ENCODE results near the gene ARHGAP10. TPM values are rescaled to one million over a fixed set of nuclear protein-coding genes. Genes with fewer than 3 reads are reported as not detected.

Gene ARHGAP10
- total RNA-seq, 2 experiments from 2014 or later, result 0.11 TPM; not detected in 1

DNA sequence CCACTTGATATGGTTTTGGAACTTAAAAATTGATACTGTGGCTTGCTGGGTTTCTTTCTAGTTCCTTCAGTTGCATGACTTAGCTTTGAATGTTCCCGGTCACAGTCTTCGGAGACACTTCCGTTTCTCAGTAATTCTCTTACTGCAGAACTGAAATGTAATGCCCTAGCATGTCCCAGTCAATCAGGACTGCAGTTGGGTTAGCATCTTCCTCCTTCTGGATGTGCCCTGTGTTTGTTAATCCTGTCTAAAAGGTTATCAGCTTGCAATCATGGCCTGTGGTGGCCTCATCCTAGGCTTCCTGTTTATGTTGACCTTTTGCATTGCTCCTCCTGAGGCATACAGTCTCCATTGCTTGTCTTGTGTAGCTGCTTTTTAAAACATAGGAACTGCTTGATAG lies 275.9 kb downstream of the ARHGAP10 start:
- no peaks in the 10 kb centered on the region for H3K9me3 ChIP-seq (ENCODE audit: low read length)
- no peak overlapping the region for H3K4me3 ChIP-seq (ENCODE audit: low read depth, low read length, poor library complexity, severe bottlenecking)
- ChIA-PET POLR2A (interaction anchor here (1.5 kb wide), 1 partner anchor 12 kb away, joined by 4 read pairs; no protein-coding TSS in a partner anchor), CTCF (ENCODE audit: unreplicated experiment) (no interaction called here)
- H3K36me3 ChIP-seq (ENCODE audit: insufficient read depth, low read length), result no peaks in the 10 kb centered on the region
- H3K9me2 ChIP-seq (ENCODE audit: insufficient read depth, low read length), result no peaks in the 10 kb centered on the region
- no peak overlapping the region for H2AFZ ChIP-seq (ENCODE audit: low read length)
- H4K20me1 ChIP-seq (ENCODE audit: insufficient read depth, low read length), result no peaks in the 10 kb centered on the region
- BruUV-seq (replicated peaks), result no TSS peak
- no peaks in the 10 kb centered on the region for H3K79me2 ChIP-seq (ENCODE audit: insufficient read depth, low read depth, low read length)
- DNase-seq (ENCODE audit: low spot score), result no peak
- H3K27ac ChIP-seq (ENCODE audit: low read depth, low read length, poor library complexity, severe bottlenecking), result no peak overlapping the region
- no peak for TF ChIP-seq EZH2phosphoT487 (IDR thresholded peaks at IDR 0.05; ENCODE audit: borderline replicate concordance, low read depth, low read length)
- TF ChIP-seq, protein P1, sequence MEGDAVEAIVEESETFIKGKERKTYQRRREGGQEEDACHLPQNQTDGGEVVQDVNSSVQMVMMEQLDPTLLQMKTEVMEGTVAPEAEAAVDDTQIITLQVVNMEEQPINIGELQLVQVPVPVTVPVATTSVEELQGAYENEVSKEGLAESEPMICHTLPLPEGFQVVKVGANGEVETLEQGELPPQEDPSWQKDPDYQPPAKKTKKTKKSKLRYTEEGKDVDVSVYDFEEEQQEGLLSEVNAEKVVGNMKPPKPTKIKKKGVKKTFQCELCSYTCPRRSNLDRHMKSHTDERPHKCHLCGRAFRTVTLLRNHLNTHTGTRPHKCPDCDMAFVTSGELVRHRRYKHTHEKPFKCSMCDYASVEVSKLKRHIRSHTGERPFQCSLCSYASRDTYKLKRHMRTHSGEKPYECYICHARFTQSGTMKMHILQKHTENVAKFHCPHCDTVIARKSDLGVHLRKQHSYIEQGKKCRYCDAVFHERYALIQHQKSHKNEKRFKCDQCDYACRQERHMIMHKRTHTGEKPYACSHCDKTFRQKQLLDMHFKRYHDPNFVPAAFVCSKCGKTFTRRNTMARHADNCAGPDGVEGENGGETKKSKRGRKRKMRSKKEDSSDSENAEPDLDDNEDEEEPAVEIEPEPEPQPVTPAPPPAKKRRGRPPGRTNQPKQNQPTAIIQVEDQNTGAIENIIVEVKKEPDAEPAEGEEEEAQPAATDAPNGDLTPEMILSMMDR (conservative IDR thresholded peaks at IDR 0.05; ENCODE audit: low read length), result no peak
- no peak overlapping the region for H3K4me2 ChIP-seq (ENCODE audit: low read length)
- intact Hi-C loops (cut with micrococcal nuclease; ENCODE audit: unreplicated experiment), result no loop called here
- H3K4me1 ChIP-seq (ENCODE audit: insufficient read depth, low read length, poor library complexity, severe bottlenecking), result no peaks in the 10 kb centered on the region

DNA sequence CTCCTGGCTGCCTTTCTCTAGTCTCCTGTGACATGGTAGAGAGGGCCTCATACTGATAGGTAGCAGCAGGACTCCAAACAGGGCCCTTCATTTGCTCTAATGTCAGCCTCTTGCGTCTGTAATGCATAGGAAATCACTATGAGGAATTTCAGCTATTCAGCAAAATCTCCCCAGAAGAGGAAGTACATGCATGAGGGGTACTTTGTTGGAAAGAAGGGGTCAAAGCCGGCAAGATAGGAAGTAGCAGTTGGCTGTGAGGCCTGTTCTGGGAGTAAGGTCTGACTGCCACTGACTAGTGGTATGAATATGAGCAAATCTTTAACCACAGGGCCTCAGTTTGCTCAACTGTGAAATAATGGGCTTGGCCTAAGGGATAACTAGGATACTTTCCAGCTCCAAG lies 283.2 kb downstream of the ARHGAP10 start:
- H3K4me2 ChIP-seq (ENCODE audit: low read length), result no peak overlapping the region
- no peaks in the 10 kb centered on the region for H4K20me1 ChIP-seq (ENCODE audit: insufficient read depth, low read length)
- no peaks in the 10 kb centered on the region for H3K4me1 ChIP-seq (ENCODE audit: insufficient read depth, low read length, poor library complexity, severe bottlenecking)
- DNase-seq (ENCODE audit: low spot score), result no peak
- H3K79me2 ChIP-seq (ENCODE audit: insufficient read depth, low read depth, low read length), result no peaks in the 10 kb centered on the region
- TF ChIP-seq, protein P1 (conservative IDR thresholded peaks at IDR 0.05; ENCODE audit: low read length), result no peak
- TF ChIP-seq EZH2phosphoT487 (IDR thresholded peaks at IDR 0.05; ENCODE audit: borderline replicate concordance, low read depth, low read length), result no peak
- H2AFZ ChIP-seq (ENCODE audit: low read length), result no peak overlapping the region
- POLR2A ChIA-PET, result no interaction called here
- CTCF ChIA-PET (ENCODE audit: unreplicated experiment), result no interaction called here
- intact Hi-C loops (cut with micrococcal nuclease; ENCODE audit: unreplicated experiment), result no loop called here
- no peaks in the 10 kb centered on the region for H3K36me3 ChIP-seq (ENCODE audit: insufficient read depth, low read length)
- no peak overlapping the region for H3K27ac ChIP-seq (ENCODE audit: low read depth, low read length, poor library complexity, severe bottlenecking)
- no peak overlapping the region for H3K4me3 ChIP-seq (ENCODE audit: low read depth, low read length, poor library complexity, severe bottlenecking)
- no TSS peak for BruUV-seq (replicated peaks)
- H3K9me3 ChIP-seq (ENCODE audit: low read length), result no peaks in the 10 kb centered on the region
- no peaks in the 10 kb centered on the region for H3K9me2 ChIP-seq (ENCODE audit: insufficient read depth, low read length)

DNA sequence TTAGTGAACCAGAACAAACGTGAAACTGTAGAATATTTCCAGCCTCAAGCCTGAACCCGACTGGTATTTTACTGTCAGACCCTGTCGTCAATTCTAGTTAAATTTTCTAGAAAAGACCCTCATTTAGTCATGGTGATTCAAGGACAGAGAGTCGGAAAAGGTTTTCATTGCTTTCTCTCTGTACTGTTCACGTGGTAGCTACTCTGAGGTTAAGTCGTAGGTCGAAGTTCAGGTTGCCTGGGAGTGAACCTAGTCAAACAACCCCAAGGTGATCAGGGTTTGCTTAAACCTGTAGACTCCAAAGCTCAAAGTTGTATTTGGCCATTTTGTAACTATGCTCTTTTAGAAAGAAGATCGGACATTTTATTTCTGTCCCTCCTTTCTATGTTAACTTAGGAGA lies 283.6 kb downstream of the ARHGAP10 start:
- no peak overlapping the region for H3K4me3 ChIP-seq (ENCODE audit: low read depth, low read length, poor library complexity, severe bottlenecking)
- no peak overlapping the region for H3K27ac ChIP-seq (ENCODE audit: low read depth, low read length, poor library complexity, severe bottlenecking)
- ChIA-PET POLR2A (no interaction called here), CTCF (ENCODE audit: unreplicated experiment) (no interaction called here)
- no peaks in the 10 kb centered on the region for H3K4me1 ChIP-seq (ENCODE audit: insufficient read depth, low read length, poor library complexity, severe bottlenecking)
- DNase-seq (ENCODE audit: low spot score), result no peak
- H3K36me3 ChIP-seq (ENCODE audit: insufficient read depth, low read length), result no peaks in the 10 kb centered on the region
- H3K4me2 ChIP-seq (ENCODE audit: low read length), result no peak overlapping the region
- no peak for TF ChIP-seq EZH2phosphoT487 (IDR thresholded peaks at IDR 0.05; ENCODE audit: borderline replicate concordance, low read depth, low read length)
- TF ChIP-seq, protein P1 (conservative IDR thresholded peaks at IDR 0.05; ENCODE audit: low read length), result no peak
- H3K79me2 ChIP-seq (ENCODE audit: insufficient read depth, low read depth, low read length), result no peaks in the 10 kb centered on the region
- intact Hi-C loops (cut with micrococcal nuclease; ENCODE audit: unreplicated experiment), result no loop called here
- no peaks in the 10 kb centered on the region for H4K20me1 ChIP-seq (ENCODE audit: insufficient read depth, low read length)
- BruUV-seq (replicated peaks), result no TSS peak
- no peak overlapping the region for H2AFZ ChIP-seq (ENCODE audit: low read length)
- no peaks in the 10 kb centered on the region for H3K9me2 ChIP-seq (ENCODE audit: insufficient read depth, low read length)
- no peaks in the 10 kb centered on the region for H3K9me3 ChIP-seq (ENCODE audit: low read length)
